Esophagus muscularis mucosa (tissue), 4 donors: Measurements from ENCODE around the gene FAM240A. TPM values are rescaled to one million over a fixed set of nuclear protein-coding genes. Genes with fewer than 3 reads are reported as not detected.
A peak's percentile ranks its signal among the peaks of the same experiment; 100 is the strongest.

ENCODE experiments used
- DNase-seq: peaks from one replicate; pipeline ENCODE4 v3.0.0-alpha.2; 2017; ENCODE audit errors: extremely low spot score
- H3K27ac ChIP-seq, 4 donors: fragments of 200-600 bp; sonication (generic); replicated peaks in 1 of 4; 1 replicate in 3 of 4; 2 replicates in 1 of 4; pipeline ENCODE4 v1.5.1; 2016 to 2019; ENCODE audit warnings: mild to moderate bottlenecking in 1 of 4
- H3K27me3 ChIP-seq, 4 donors: fragments of 200-600 bp; sonication (generic); one replicate each; pipeline versions ENCODE4 v1.5.1 to v1.6.0; 2016 to 2019
- H3K36me3 ChIP-seq, 4 donors: fragments of 200-600 bp; sonication (generic); one replicate each; pipeline ENCODE4 v1.5.1; 2016 to 2019
- H3K4me1 ChIP-seq, 4 donors: fragments of 200-600 bp; sonication (generic); one replicate each; pipeline ENCODE4 v1.5.1; 2016 to 2019
- H3K4me3 ChIP-seq, 4 donors: fragments of 200-600 bp; sonication (generic); 1 replicate in 2 of 4; 2 replicates in 2 of 4; pipeline ENCODE4 v1.5.1; 2016 to 2019; ENCODE audit warnings: mild to moderate bottlenecking in 4 of 4, moderate library complexity in 1 of 4
- H3K9me3 ChIP-seq, 4 donors: fragments of 200-600 bp; sonication (generic); 1 replicate in 3 of 4; 2 replicates in 1 of 4; pipeline ENCODE4 v1.5.1; 2016 to 2019
- CTCF ChIP-seq, 3 experiments: fragments of 200-600 bp in 2 of 3; fragments of 450-650 bp in 1 of 3; sonication (generic) in 2 of 3; IDR thresholded peaks; one replicate each; pipeline ENCODE4 v1.5.1; 2017 to 2019; ENCODE audit warnings: antibody characterized with exemption in 3 of 3, mild to moderate bottlenecking in 2 of 3, moderate library complexity in 1 of 3
- EP300 ChIP-seq: sonication (generic); formaldehyde crosslinking; IDR thresholded peaks from one replicate; pipeline ENCODE4 v1.6.1; 2017; ENCODE audit warnings: antibody characterized with exemption
- POLR2A ChIP-seq: fragments of 450-650 bp; IDR thresholded peaks from one replicate; pipeline ENCODE4 v1.6.1; 2017; ENCODE audit warnings: antibody characterized with exemption, moderate library complexity, mild to moderate bottlenecking, low read depth
- POLR2AphosphoS5 ChIP-seq, 2 donors: sonication (generic); formaldehyde crosslinking; IDR thresholded peaks; one replicate each; pipeline ENCODE4 v1.6.1; 2017; ENCODE audit warnings: antibody characterized with exemption in 2 of 2
- WGBS: methylation state at CpG from one replicate; pipeline ENCODE4 v1.1.5; 2018; 5-methylcytosine and 5-hydroxymethylcytosine counted together
- intact Hi-C: fragments of 100-400 bp; cut with DNase I; formaldehyde crosslinking; loops from one replicate; pipeline ENCODE4 v1.15.1; 2023
- total RNA-seq, 4 donors: library from RNA; depleted of rRNA; stranded (reverse); fragments of >200 nt; gene quantifications; one replicate each; pipeline versions ENCODE4 v1.1.0 to v1.2.1, GENCODE V29; 2016

The FAM240A gene
- total RNA-seq, 4 donors from 2014 or later: not detected

GRCh38 chr3:46566040-46566641, 46.2 kb upstream of the FAM240A start, which contains the start of gene LRRC2:
LRRC2 (minus strand) TSS chr3:46566302; CDS start chr3:46551591, 14,711 bp downstream.
- TF ChIP-seq CTCF (IDR thresholded peaks at IDR 0.05) (no peak), POLR2AphosphoS5 (IDR thresholded peaks at IDR 0.05) (peak in 1 of 2 donors; percentile 13), EP300 (no peak), POLR2A (peak; percentile 16)
- Histone ChIP-seq H3K4me1 (peaks cover 11 to 18% (median 15%) of the 10 kb centered on the region in 4 donors), H3K27ac (no peak within 1 kb of the TSS), H3K36me3 (no peaks in the 10 kb centered on the region), H3K9me3 (peaks cover 0 to 11% (median 5%) of the 10 kb centered on the region in 4 donors), H3K27me3 (peaks cover 0 to 27% (median 3%) of the 10 kb centered on the region in 4 donors), H3K4me3 (peak within 1 kb of the TSS; percentile 53 to 67 (median 59))
- no peak for DNase-seq
- 9% methylated on average over 11 of the region's 39 CpGs for WGBS
- intact Hi-C loops: no loop called here

GRCh38 chr3:46571684-46572083, 40.6 kb upstream of the FAM240A start:
- peaks cover under 1 to 5% (median 2%) of the 10 kb centered on the region in 4 donors for H3K4me1 ChIP-seq
- no peak for DNase-seq
- WGBS: 70% methylated on average over 3 of the region's 3 CpGs
- no peak overlapping the region for H3K27ac ChIP-seq
- no peak overlapping the region for H3K4me3 ChIP-seq
- peaks cover 0 to 5% (median 2%) of the 10 kb centered on the region in 4 donors for H3K9me3 ChIP-seq
- H3K36me3 ChIP-seq: no peaks in the 10 kb centered on the region
- intact Hi-C loops: no loop called here
- H3K27me3 ChIP-seq: peaks cover 0 to 34% (median under 1%) of the 10 kb centered on the region in 4 donors
- no peak for TF ChIP-seq POLR2AphosphoS5 (IDR thresholded peaks at IDR 0.05)
- no peak for TF ChIP-seq CTCF (IDR thresholded peaks at IDR 0.05)
- no peak for TF ChIP-seq EP300
- no peak for TF ChIP-seq POLR2A

GRCh38 chr3:46573701-46574100, 38.6 kb upstream of the FAM240A start:
- 35% methylated on average over 4 of the region's 4 CpGs for WGBS
- intact Hi-C loops: no loop called here
- TF ChIP-seq POLR2A: no peak
- no peak for TF ChIP-seq POLR2AphosphoS5 (IDR thresholded peaks at IDR 0.05)
- no peak for TF ChIP-seq CTCF (IDR thresholded peaks at IDR 0.05)
- peaks cover 0 to 5% (median 2%) of the 10 kb centered on the region in 4 donors for H3K9me3 ChIP-seq
- no peak overlapping the region for H3K4me3 ChIP-seq
- H3K27me3 ChIP-seq: peaks cover 0 to 48% (median 2%) of the 10 kb centered on the region in 4 donors
- no peak for DNase-seq
- H3K36me3 ChIP-seq: no peaks in the 10 kb centered on the region
- peaks cover 0 to 7% (median 5%) of the 10 kb centered on the region in 4 donors for H3K4me1 ChIP-seq
- no peak overlapping the region for H3K27ac ChIP-seq

- DNase-seq: no peak
- Histone ChIP-seq H3K27me3 (peaks cover 0 to 51% (median 2%) of the 10 kb centered on the region in 4 donors), H3K36me3 (no peaks in the 10 kb centered on the region), H3K9me3 (peaks cover 0 to 5% (median 2%) of the 10 kb centered on the region in 4 donors), H3K27ac (no peak overlapping the region), H3K4me1 (peaks cover 1 to 8% (median 6%) of the 10 kb centered on the region in 4 donors), H3K4me3 (no peak overlapping the region)
- intact Hi-C loops: no loop called here
- TF ChIP-seq POLR2AphosphoS5 (IDR thresholded peaks at IDR 0.05) (no peak), POLR2A (no peak), EP300 (no peak), CTCF (IDR thresholded peaks at IDR 0.05) (no peak)
- 54% methylated on average over 2 of the region's 2 CpGs for WGBS
These were observed 38.1 kb upstream of the FAM240A start for GRCh38 chr3:46574243-46574646.
